Activated CD8-positive, alpha-beta T cell treated with anti-CD3 and anti-CD28 coated beads for 36 hours (primary cell): ENCODE measurements around the gene ICE1. TPM values are rescaled to one million over a fixed set of nuclear protein-coding genes. Genes with fewer than 3 reads are reported as not detected.

Source experiments
- ATAC-seq: fragments of 200-7000 bp; cut with Tn5 transposase; one replicate; pipeline ENCODE4 v1.10.0; 2021; ENCODE audit warnings: mild to moderate bottlenecking, moderate library complexity
- CTCF ChIA-PET: fragments of 350-600 bp; sonication (Branson Sonifier 250); formaldehyde crosslinking; loops from one replicate; lab custom pipeline; 2021; ENCODE audit warnings: antibody characterized with exemption; lab: Charles Lee
- POLR2A ChIA-PET: fragments of 350-600 bp; sonication (Branson Sonifier 250); formaldehyde crosslinking; loops from one replicate; lab custom pipeline; 2021; ENCODE audit warnings: antibody characterized with exemption; lab: Charles Lee
- DNase-seq: peaks from one replicate; pipeline ENCODE4 v3.0.0-alpha.2; 2020
- H3K27ac Mint-ChIP-seq: one replicate; pipeline ENCODE4 v1.8.0; 2021; ENCODE audit warnings: mild to moderate bottlenecking, mixed read lengths
- H3K27me3 Mint-ChIP-seq: one replicate; pipeline ENCODE4 v1.8.0; 2021; ENCODE audit warnings: mixed read lengths
- H3K36me3 Mint-ChIP-seq: one replicate; pipeline ENCODE4 v1.8.0; 2021; ENCODE audit warnings: low read depth, mixed read lengths
- H3K4me1 Mint-ChIP-seq: one replicate; pipeline ENCODE4 v1.8.0; 2021; ENCODE audit warnings: low read depth, mixed read lengths
- H3K4me3 Mint-ChIP-seq: one replicate; pipeline ENCODE4 v1.8.0; 2021; ENCODE audit warnings: mild to moderate bottlenecking, moderate library complexity, mixed read lengths
- H3K9me3 Mint-ChIP-seq: one replicate; pipeline ENCODE4 v1.8.0; 2021; ENCODE audit warnings: mixed read lengths
- CTCF ChIP-seq: fragments of 200-600 bp; IDR thresholded peaks from one replicate; pipeline ENCODE4 v1.8.0; 2022; ENCODE audit warnings: antibody characterized with exemption, mild to moderate bottlenecking
- intact Hi-C: fragments of 100-400 bp; cut with micrococcal nuclease; formaldehyde crosslinking; loops from one replicate; pipeline ENCODE4 v1.10.0; 2022
- total RNA-seq, 2 experiments: library from RNA; stranded (reverse); gene quantifications; one replicate each; pipeline ENCODE4 v1.2.3, GENCODE V29; 2021

ICE1 gene
- total RNA-seq, 2 experiments from 2014 or later, result 29.0 to 29.5 TPM

GRCh38 chr5:5420251-5420650 is 2.2 kb upstream of the ICE1 start:
- Mint-ChIP-seq H3K27ac (no peak overlapping the region), H3K9me3 (no peaks in the 10 kb centered on the region), H3K27me3 (no peaks in the 10 kb centered on the region), H3K4me1 (peaks cover 13% of the 10 kb centered on the region), H3K36me3 (peaks cover 6% of the 10 kb centered on the region), H3K4me3 (no peak overlapping the region)
- no peak for DNase-seq
- TF ChIP-seq CTCF, result no peak
- ChIA-PET POLR2A (interaction anchor here (1.2 kb wide), 1 partner anchor 11 kb away, joined by 3 read pairs; no protein-coding TSS in a partner anchor), CTCF (interaction anchor here (1.1 to 1.5 kb wide), 3 partner anchors 76 to 540 kb away, joined by 3 to 8 read pairs (median 4); partner anchors contain the start of gene ADAMTS16)
- intact Hi-C loops, result loop anchor here (5.0 kb wide), 1 partner anchor 102 kb away; no protein-coding TSS in a partner anchor
- ATAC-seq, result no peak

GRCh38 chr5:5421149-5421960 is 1.1 kb upstream of the ICE1 start:
- ChIA-PET CTCF (interaction anchor here (1.3 to 1.5 kb wide), 2 partner anchors 281 to 542 kb away, joined by 4 to 8 read pairs; partner anchors contain the start of gene ADAMTS16), POLR2A (interaction anchor here (1.0 to 1.9 kb wide), 3 partner anchors 10 to 74 kb away, joined by 3 to 9 read pairs (median 3); no protein-coding TSS in a partner anchor)
- intact Hi-C loops, result loop anchor here (5.0 kb wide), 1 partner anchor 101 kb away; no protein-coding TSS in a partner anchor

GRCh38 chr5:5422819-5423515 is 490 bp downstream of the ICE1 start:
- Mint-ChIP-seq H3K36me3 (peaks cover 2% of the 10 kb centered on the region), H3K27ac (peak overlapping the region; percentile 96), H3K27me3 (no peaks in the 10 kb centered on the region), H3K9me3 (no peaks in the 10 kb centered on the region), H3K4me1 (peaks cover 16% of the 10 kb centered on the region), H3K4me3 (no peak overlapping the region)
- POLR2A ChIA-PET, result interaction anchor here (0.7 to 1.9 kb wide), 5 partner anchors 10 to 246 kb away, joined by 3 to 9 read pairs (median 3); no protein-coding TSS in a partner anchor
- DNase-seq, result peak; percentile 26
- intact Hi-C loops, result loop anchor here (5.0 kb wide), 1 partner anchor 99 kb away; no protein-coding TSS in a partner anchor
- TF ChIP-seq CTCF, result no peak
- ATAC-seq, result peak; percentile 7
- CTCF ChIA-PET, result no interaction called here

More at GRCh38 chr5:5421149-5421960, 1.1 kb upstream of the ICE1 start:
- DNase-seq (peak; percentile 47), ATAC-seq (no peak)
- TF ChIP-seq CTCF, result no peak
- Mint-ChIP-seq H3K36me3 (peaks cover 4% of the 10 kb centered on the region), H3K4me1 (peaks cover 13% of the 10 kb centered on the region), H3K27ac (peak overlapping the region; percentile 96), H3K4me3 (no peak overlapping the region), H3K9me3 (no peaks in the 10 kb centered on the region), H3K27me3 (no peaks in the 10 kb centered on the region)

GRCh38 chr5:5423586-5423985 is 1.1 kb downstream of the ICE1 start:
- Mint-ChIP-seq H3K4me3 (no peak overlapping the region), H3K36me3 (peaks cover 4% of the 10 kb centered on the region), H3K27ac (no peak overlapping the region), H3K9me3 (no peaks in the 10 kb centered on the region), H3K27me3 (no peaks in the 10 kb centered on the region), H3K4me1 (peaks cover 20% of the 10 kb centered on the region)
- no peak for TF ChIP-seq CTCF
- ChIA-PET POLR2A (interaction anchor here (0.7 to 1.0 kb wide), 3 partner anchors 13 to 247 kb away, joined by 3 to 4 read pairs (median 3); no protein-coding TSS in a partner anchor), CTCF (no interaction called here)
- intact Hi-C loops, result loop anchor here (5.0 kb wide), 1 partner anchor 99 kb away; no protein-coding TSS in a partner anchor
- no peak for DNase-seq
- ATAC-seq, result no peak
